SJCRH30 (cell line): ENCODE data around the gene TTC39A. TPM values are rescaled to one million over a fixed set of nuclear protein-coding genes. Genes with fewer than 3 reads are reported as not detected.

Source experiments
- DNase-seq, 2 experiments: peaks; one replicate each; pipeline ENCODE4 v3.0.0-alpha.2; 2015 to 2020
- H3K27ac ChIP-seq: fragments of 250-450 bp; sonication (Bioruptor Pico); 2 replicates; pipeline ENCODE4 v1.5.1; 2020; ENCODE audit warnings: mild to moderate bottlenecking, moderate library complexity
- H3K27me3 ChIP-seq: fragments of 250-450 bp; sonication (Bioruptor Pico); 2 replicates; pipeline ENCODE4 v1.5.1; 2020; ENCODE audit warnings: mild to moderate bottlenecking, moderate library complexity
- H3K36me3 ChIP-seq: fragments of 250-450 bp; sonication (Bioruptor Pico); 2 replicates; pipeline ENCODE4 v1.5.1; 2020; ENCODE audit warnings: mild to moderate bottlenecking, moderate library complexity
- H3K4me1 ChIP-seq: fragments of 250-450 bp; sonication (Bioruptor Pico); 2 replicates; pipeline ENCODE4 v1.5.1; 2020; ENCODE audit warnings: mild to moderate bottlenecking, moderate library complexity
- H3K4me3 ChIP-seq: fragments of 250-450 bp; sonication (Bioruptor Pico); 2 replicates; pipeline ENCODE4 v1.5.1; 2020; ENCODE audit warnings: mild to moderate bottlenecking, moderate library complexity
- H3K9me3 ChIP-seq: fragments of 250-450 bp; sonication (Bioruptor Pico); replicated peaks from 2 replicates; pipeline ENCODE4 v1.5.1; 2020; ENCODE audit warnings: mild to moderate bottlenecking, moderate library complexity
- total RNA-seq: library from RNA; depleted of rRNA; stranded (reverse); fragments of >200 nt; shearing (Covaris generic); gene quantifications from 2 replicates; pipeline ENCODE4 v1.2.3, GENCODE V29; 2014

Gene TTC39A
- total RNA-seq, 1 experiment from 2014 or later = 0.14 TPM

GRCh38 chr1:51301152-51301843, 29.1 kb downstream of the TTC39A start:
- Histone ChIP-seq H3K4me3 (no peak overlapping the region), H3K27me3 (no peaks in the 10 kb centered on the region), H3K36me3 (no peaks in the 10 kb centered on the region), H3K9me3 (no peaks in the 10 kb centered on the region), H3K27ac (no peak overlapping the region), H3K4me1 (peaks cover 7% of the 10 kb centered on the region)
- DNase-seq = no peak

DNA sequence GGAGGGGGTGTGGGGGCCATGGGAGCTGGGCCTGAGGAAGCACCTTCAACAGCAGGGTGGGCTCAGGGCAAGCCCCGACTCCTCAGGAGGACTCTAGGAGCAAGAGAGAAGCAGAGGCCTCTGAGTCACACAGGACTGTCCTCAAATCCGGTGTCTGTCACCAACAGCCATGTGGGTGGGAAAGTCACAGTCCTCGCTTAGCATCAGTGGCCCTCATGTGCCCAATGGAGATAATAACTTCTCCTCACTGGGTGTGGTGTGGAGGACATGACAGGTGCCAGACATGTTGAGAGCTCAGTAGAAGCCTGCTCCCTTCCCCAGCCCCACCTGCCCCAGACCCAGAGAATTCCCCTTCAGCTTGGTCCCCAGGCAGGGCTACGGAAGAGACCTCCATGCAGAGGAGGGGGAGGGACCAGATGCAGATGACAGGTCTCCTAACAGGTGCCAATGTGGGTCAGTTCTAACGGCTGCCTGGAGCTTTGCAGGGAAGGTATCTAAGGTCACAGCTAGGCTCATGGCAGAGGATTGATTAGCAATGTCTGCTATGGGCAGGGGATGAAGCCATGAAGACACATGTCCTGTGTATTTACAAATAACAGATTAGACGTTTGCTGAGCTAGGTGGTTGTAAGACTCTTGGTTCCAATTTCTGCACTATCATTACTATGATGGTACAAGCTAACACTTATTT, 30.2 kb downstream of the TTC39A start:
- H3K4me3 ChIP-seq = no peak overlapping the region
- no peak for DNase-seq
- no peaks in the 10 kb centered on the region for H3K9me3 ChIP-seq
- peaks cover 12% of the 10 kb centered on the region for H3K4me1 ChIP-seq
- no peak overlapping the region for H3K27ac ChIP-seq
- no peaks in the 10 kb centered on the region for H3K36me3 ChIP-seq
- no peaks in the 10 kb centered on the region for H3K27me3 ChIP-seq

GRCh38 chr1:51299185-51299885, 31.0 kb downstream of the TTC39A start:
- H3K27ac ChIP-seq = no peak overlapping the region
- H3K36me3 ChIP-seq = no peaks in the 10 kb centered on the region
- no peak overlapping the region for H3K4me3 ChIP-seq
- H3K9me3 ChIP-seq = no peaks in the 10 kb centered on the region
- H3K4me1 ChIP-seq = peaks cover 16% of the 10 kb centered on the region
- H3K27me3 ChIP-seq = no peaks in the 10 kb centered on the region
- no peak for DNase-seq

- no peak for DNase-seq
- peaks cover 16% of the 10 kb centered on the region for H3K4me1 ChIP-seq
Observed at GRCh38 chr1:51298322-51298705, 32.0 kb downstream of the TTC39A start.

GRCh38 chr1:51297401-51298321, 32.7 kb downstream of the TTC39A start:
- Histone ChIP-seq H3K9me3 (no peaks in the 10 kb centered on the region), H3K4me3 (peak overlapping the region; percentile 55), H3K36me3 (no peaks in the 10 kb centered on the region), H3K27ac (peak overlapping the region; percentile 48), H3K27me3 (no peaks in the 10 kb centered on the region), H3K4me1 (peaks cover 12% of the 10 kb centered on the region)
- DNase-seq = no peak

More at GRCh38 chr1:51298322-51298705, 32.0 kb downstream of the TTC39A start:
- no peak overlapping the region for H3K27ac ChIP-seq
- no peaks in the 10 kb centered on the region for H3K36me3 ChIP-seq
- no peak overlapping the region for H3K4me3 ChIP-seq
- no peaks in the 10 kb centered on the region for H3K27me3 ChIP-seq
- H3K9me3 ChIP-seq = no peaks in the 10 kb centered on the region

DNA sequence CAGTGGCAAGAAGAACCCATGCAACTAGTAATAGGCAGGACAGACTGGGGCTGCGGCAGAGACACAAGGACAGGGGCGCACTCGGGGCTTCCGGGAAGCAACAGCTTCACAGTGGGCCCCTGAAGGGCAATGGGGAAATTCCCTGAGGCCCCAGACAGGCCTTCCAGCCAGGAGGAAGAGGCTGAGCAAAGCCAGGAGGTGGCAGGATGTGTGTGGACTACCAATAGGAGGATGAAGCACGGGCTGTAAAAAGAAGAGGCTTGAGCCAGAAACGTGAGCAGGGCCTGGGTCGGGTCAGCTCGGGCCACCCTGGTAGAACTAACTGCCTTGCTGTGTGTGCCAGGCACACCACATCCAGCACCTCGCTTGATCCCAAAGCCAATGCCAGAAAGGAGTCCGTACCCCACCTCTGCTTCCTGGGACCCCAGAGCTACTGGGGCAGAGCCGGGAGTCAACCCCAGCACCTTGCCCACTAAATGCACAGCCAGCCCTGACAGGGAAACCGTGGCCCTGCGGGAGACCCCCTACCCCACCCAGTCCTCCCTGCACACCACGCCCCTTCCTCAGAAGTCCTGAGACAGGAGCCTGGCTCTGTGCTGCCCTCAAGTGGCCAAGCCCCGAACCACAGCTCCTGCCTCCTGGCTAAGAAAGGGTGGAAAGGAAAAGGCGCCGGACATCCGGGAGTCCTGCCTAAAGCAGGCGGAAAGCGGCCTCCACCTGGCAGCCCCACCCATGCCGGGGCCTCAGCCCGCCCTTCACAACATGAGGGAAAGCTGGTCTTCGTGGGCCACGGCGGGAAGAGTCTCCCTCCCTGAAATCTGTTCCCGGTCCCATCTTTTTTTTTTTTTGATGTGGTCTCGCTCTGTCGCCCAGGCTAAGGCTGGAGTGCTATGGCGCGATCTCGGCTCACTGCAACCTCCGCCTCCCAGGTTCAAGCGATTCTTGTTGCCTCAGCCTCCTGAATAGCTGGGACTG, 33.7 kb downstream of the TTC39A start:
- DNase-seq = peak; percentile 93 to 97
- peak overlapping the region; percentile 55 for H3K4me3 ChIP-seq
- no peaks in the 10 kb centered on the region for H3K27me3 ChIP-seq
- H3K9me3 ChIP-seq = no peaks in the 10 kb centered on the region
- H3K36me3 ChIP-seq = no peaks in the 10 kb centered on the region
- peaks cover 9% of the 10 kb centered on the region for H3K4me1 ChIP-seq
- peak overlapping the region; percentile 48 for H3K27ac ChIP-seq

DNA sequence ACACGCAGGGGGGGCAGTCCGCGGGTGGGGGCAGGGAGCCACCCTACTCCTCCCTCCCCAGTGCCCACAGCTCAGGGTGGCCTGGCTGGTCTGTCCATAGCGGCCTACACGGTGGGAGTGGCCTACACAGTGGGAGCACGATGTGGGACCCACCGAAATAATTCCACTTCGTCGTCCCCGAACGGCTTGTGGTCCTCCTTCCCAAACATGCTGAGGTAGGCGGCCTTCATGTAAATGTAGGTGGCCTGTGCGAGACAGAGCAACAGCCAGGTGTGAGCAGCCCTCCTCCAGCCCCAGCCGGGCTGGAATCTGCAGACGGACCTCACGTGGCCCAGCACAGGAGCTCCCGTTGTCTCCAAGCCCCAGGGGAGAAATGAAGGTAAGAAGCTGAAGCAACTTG, 34.4 kb downstream of the TTC39A start:
- Histone ChIP-seq H3K4me3 (peak overlapping the region; percentile 55), H3K27me3 (no peaks in the 10 kb centered on the region), H3K9me3 (no peaks in the 10 kb centered on the region), H3K4me1 (peaks cover 9% of the 10 kb centered on the region), H3K27ac (peak overlapping the region; percentile 48; the same call in 1 of the 2 replicates), H3K36me3 (no peaks in the 10 kb centered on the region)
- no peak for DNase-seq

DNA sequence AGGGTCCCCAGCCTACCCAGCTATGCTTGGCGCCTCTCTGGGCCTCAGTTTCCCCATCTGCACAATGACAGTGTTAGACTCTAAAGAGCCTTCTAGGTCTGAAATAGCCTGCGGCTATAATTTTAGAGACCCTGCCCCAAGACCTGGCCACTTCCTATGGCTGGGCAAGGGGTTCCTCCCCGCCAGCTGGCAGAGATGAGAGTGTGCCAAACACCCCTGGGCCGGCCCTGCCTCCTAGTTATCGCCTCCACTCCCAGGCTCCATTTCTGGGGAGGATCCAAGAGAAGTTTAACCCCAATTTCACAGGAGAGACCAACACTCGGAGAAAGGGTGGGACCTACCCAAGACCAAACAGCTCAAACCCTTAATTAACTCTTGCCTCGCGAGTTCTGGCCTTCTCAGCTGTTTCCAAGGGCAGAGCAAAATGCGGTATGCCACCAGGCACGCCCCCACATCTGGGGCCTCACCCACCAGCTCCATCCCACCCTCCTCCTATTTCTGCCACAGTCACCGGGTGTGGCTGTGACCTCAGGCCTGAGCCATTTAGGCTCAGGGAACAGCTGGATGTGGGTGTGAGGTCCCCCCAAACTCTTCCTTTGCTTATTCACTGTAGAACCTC, 35.7 kb downstream of the TTC39A start:
- DNase-seq = peak in 1 of 2 experiments; percentile 43

DNA sequence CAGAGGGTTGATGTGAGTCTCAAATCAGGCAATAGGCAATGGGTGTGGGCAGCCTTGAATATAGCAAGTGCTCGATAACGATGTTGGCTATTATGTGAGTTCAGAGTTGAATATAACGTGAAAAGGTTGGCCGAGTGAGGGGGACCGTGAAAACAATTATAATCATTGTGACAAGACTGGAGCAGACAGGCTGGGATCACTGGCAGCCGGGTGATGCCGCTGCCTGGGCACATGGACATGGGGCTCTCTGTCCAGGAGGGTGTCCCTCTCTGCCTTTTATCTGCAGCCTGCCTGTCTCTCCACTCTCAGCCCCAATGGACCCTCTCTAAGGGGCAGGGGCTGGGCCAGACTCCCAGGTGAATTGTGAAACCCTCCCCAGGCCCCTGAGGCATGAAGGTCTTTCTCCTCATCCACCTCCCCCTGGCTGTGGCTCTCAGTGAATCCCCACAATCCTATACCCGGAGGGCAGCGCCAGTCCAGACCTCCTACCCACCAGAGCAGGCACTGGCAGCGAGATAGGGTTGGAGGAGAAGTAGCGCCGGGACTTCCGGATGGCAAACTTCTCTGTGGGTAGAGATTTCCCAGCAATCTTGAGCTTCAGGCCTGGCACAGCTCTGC, 36.4 kb downstream of the TTC39A start:
- Histone ChIP-seq H3K4me3 (no peak overlapping the region), H3K4me1 (peaks cover 9% of the 10 kb centered on the region), H3K9me3 (no peaks in the 10 kb centered on the region), H3K27ac (no peak overlapping the region), H3K36me3 (no peaks in the 10 kb centered on the region), H3K27me3 (no peaks in the 10 kb centered on the region)
- no peak for DNase-seq

More for the DNA sequence above, 35.7 kb downstream of the TTC39A start:
- H3K27ac ChIP-seq = no peak overlapping the region
- no peak overlapping the region for H3K4me3 ChIP-seq
- no peaks in the 10 kb centered on the region for H3K9me3 ChIP-seq
- H3K27me3 ChIP-seq = no peaks in the 10 kb centered on the region
- H3K4me1 ChIP-seq = peaks cover 9% of the 10 kb centered on the region
- H3K36me3 ChIP-seq = no peaks in the 10 kb centered on the region

DNA sequence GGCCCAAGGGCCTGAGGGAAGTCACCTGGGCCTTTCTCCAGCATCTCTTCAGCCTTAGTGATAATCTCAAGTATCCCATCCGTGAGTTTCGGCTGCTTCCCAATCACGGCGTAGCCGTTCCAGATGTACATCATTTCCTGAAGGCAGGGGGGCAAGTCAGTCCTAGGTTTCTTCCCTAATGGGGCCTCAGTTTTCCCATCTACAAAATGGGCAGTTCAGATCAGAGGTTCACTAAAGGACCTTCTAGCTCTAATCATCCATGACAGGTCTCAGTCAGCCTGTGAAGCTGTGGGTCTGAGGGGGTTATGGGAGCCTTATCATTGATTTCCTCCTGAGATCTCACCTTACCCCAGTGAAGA, 39.9 kb downstream of the TTC39A start:
- DNase-seq = no peak
- Histone ChIP-seq H3K4me1 (peaks cover 5% of the 10 kb centered on the region), H3K27me3 (no peaks in the 10 kb centered on the region), H3K9me3 (no peaks in the 10 kb centered on the region), H3K4me3 (no peak overlapping the region), H3K27ac (no peak overlapping the region), H3K36me3 (no peaks in the 10 kb centered on the region)

DNA sequence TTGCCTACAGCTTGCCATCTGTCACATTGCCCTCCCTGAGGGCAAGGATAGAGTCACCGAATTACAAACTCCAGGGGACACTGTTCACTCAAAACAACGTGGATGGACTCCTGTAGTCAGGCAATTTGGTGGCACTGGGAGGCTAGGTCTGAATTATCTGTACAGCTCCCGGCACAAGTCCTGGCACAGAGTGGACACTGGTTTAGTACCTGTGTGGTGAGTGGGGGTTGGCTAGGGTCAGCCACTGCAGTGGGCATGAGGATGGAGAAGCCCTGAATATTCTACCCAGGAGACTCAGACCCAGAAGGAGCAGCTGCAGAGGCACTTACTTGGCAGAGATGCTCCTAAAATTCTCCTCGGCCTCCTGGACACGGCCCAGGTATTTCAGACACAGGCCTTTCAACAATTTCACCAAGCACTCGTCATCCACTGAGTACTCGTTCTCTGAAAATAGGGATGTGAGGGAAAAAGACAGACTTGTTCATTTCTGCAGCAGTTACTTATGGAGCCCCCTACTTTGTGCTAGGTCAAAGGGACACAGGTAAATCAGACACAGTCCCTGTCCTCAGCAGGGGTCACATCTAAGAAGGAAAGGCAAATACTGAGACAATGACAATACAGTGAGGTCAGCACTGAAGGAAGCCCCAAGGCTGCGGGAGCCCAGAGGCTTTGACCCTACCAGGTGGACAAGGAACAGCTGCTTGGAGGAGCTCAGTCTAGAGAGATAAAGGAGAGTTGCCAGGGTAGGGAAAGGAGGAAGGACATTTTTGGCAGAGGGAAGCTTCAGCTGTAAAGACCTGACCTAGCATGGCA, 40.5 kb downstream of the TTC39A start:
- Histone ChIP-seq H3K9me3 (no peaks in the 10 kb centered on the region), H3K4me1 (peaks cover 4% of the 10 kb centered on the region), H3K4me3 (no peak overlapping the region), H3K36me3 (no peaks in the 10 kb centered on the region), H3K27ac (no peak overlapping the region), H3K27me3 (no peaks in the 10 kb centered on the region)
- peak in 1 of 2 experiments; percentile 45 for DNase-seq

GRCh38 chr1:51288578-51288977, 41.8 kb downstream of the TTC39A start:
- H3K4me1 ChIP-seq = peaks cover 12% of the 10 kb centered on the region
- H3K36me3 ChIP-seq = no peaks in the 10 kb centered on the region
- DNase-seq = no peak
- H3K4me3 ChIP-seq = no peak overlapping the region
- no peak overlapping the region for H3K27ac ChIP-seq
- H3K9me3 ChIP-seq = no peaks in the 10 kb centered on the region
- H3K27me3 ChIP-seq = no peaks in the 10 kb centered on the region
